HG03139 (cell line): Measurements from ENCODE around the gene PPP2R2C.

Experiments
- ATAC-seq: cut with Tn5 transposase; IDR thresholded peaks from one replicate; pipeline ENCODE4 v1.9.1; 2021; ENCODE audit not compliant: unreplicated experiment

Gene PPP2R2C

DNA sequence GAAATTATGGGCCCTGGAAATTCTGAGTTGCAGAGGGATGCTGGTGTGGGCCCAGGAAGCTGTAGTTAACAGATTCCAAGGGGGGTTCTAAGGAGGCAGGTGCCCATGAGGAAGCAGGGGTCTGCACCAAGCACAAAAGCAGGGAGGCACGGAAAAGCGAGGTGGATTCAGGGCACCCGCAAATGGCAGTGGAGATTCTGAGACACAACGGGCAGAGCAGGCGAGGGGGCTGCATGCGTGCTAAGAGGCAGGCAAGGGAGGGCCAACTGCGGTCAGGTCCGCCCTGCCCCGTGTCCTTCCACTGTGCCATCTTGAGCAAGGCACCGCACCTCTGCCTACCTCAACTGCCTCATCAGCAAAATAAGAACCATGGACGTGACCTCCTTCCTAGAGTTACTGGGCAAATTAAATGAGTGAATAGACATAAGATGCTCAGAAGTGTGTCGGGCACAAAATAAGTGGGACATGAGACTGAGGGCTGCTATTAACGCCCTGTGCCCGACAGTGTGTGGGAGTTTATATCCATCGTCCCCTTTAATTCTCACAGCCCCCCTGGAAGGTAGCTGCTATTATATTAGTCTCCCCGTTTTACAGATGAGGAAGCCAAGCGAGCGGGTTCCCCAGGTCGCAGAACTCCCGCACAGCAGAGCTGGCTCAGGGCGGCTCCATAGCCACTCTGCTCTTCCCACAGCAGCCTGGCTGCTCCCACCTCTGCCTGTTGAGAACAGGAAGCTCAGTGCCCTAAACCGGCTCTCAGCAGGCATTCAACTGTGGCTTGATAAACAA is 67.6 kb downstream of the PPP2R2C start:
- ATAC-seq, result no peak

DNA sequence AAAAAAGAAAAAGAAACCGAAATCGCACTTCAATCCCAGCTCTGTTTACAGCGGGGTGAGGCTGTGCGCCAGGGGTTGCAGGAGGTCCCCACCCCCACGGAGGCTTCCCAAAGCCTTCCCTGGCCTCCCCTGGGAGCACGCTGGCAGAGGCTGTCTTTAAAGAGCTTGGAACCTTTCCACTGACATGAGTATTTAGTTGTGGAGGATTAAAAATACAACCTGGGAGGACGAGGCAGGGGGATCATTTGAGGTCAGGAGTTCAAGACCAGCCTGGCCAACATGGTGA is 69.1 kb downstream of the PPP2R2C start:
- no peak for ATAC-seq

DNA sequence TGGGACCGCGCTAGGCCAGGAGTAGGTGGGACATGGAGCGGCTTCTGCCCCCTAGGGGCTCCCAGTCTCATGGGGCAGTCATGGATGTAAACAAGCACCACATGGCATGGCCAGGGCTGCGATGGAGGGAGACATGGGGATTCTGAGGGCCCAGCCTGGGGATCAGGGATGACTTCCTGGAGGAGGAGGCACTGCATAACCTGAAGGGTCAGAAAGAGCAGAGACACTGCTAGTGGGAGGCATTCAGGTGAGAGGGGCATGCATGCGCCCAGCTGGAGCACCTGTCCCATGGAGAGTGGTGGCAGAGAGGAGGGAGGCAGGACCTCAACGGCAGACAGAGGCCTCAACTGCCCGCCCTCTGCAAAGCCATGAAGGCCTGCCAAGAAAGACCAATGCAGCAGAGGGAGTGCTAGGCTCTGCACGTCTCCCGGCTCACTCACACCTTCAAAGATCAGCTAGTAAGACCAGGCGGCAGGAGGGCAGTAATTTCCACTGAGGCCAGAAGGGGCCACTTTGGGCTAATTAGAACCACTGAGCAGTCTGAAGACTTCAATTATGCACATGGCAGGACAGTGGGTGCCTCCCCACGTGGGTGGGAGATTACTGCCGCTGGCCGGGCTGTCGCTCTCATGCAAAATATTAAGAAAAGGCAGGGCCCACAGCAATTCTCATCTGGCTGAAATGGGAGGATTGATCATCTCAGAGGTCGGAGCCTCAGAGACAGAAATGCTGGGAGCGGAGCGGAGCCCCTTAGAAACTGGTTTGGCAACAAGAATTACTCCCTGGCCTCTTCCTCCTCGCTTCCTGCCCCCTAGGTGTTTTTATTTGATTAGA is 69.6 kb downstream of the PPP2R2C start:
- ATAC-seq, result no peak

DNA sequence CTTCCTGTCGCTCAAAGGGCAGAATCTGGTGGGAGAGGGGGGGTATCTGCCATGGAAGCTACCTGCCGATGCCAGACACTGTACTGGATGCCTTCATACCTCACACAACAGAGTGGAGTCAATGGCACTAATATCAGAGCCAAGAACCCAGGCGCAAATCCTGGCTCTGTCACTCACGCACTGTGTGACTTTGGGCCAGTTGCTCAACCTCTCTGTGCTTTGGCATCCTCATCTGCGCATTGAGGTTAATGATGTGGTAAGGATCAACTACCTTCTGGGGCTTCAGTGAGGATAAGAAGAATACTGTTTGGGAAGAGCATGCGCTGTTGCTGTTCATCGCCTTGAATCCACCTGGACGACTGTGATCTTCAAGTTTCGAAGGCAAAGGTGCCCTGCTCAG is 70.6 kb downstream of the PPP2R2C start:
- no peak for ATAC-seq

DNA sequence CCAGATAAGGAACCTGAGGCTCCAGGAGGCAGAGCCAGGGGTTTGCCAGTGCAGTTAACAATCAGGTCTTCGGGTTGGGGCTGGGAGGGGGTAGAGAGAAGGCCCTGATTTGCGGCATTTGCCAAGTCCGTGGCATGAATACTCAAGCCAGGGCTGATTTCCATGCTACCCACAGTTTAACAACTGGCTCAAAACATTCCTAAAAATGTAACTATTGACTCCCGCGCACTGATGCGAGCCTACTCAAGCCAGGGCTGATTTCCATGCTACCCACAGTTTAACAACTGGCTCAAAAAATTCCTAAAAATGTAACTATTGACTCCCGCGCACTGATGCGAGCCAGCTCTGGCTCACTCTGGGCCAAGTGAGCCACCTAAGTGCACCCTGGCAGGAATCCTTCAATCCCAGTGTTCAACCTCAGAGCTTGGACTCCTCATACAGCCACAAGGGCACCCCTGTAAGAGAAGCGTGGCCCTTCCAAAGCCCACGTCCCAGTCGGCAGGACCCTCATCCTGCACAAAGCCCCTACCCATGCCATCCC is 75.6 kb downstream of the PPP2R2C start:
- no peak for ATAC-seq

DNA sequence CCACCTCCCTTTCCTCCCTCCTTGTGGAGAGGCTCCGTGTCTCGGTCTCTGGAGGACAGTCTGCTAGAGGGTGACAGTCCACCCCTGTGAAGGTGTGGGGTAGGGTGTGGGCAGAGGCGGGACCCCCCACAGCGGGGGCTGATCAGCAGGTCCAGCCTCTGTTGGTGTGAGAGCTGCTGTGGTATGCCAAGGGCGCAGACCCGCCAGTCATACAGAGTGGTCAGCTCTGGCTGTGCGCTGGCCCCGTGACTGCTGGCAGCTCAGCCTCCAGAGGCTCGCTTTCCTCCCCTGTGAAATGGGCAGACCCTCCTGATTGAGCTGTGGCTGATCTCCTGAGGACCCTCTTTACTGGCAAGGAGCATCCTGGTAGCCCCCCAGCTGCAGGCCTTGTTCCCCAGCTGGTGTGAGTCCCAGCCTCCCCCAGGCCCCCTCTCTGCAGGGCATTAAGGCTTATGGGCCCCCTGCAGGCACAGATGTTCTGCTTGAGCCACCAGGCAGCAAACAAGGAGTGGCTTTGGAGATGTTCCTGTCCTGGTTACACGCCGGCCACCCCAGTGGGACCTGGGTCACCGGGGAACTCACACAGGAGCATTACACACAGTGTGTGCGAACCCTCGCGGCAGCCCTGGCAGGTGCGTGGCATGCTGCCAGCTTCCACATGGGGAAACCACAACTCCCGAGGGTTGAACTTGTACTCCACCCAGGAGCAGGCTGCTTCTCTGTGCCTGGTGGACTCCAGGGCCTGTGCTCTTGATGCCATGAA is 76.8 kb downstream of the PPP2R2C start:
- no peak for ATAC-seq

DNA sequence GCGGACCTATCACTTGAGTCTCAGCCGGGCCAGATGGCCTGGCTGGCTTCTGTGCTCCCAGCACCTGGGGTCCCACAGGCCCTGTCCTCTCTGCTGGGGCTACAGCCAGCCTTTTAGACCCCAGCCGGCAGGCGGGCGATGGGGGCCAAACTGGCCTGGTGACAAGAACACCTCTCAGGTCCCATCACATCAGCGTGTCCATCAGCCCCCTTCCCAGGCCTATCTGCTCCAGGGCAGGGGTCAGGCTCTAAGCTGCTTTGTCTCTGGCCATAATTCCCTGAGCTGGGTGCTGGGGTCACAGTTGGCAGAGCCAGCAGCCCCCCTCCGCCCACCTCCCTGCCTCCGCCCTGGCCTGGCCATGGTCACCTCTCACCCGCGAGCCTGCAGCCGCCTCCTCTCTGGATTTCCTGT is 77.7 kb downstream of the PPP2R2C start:
- ATAC-seq, result no peak

DNA sequence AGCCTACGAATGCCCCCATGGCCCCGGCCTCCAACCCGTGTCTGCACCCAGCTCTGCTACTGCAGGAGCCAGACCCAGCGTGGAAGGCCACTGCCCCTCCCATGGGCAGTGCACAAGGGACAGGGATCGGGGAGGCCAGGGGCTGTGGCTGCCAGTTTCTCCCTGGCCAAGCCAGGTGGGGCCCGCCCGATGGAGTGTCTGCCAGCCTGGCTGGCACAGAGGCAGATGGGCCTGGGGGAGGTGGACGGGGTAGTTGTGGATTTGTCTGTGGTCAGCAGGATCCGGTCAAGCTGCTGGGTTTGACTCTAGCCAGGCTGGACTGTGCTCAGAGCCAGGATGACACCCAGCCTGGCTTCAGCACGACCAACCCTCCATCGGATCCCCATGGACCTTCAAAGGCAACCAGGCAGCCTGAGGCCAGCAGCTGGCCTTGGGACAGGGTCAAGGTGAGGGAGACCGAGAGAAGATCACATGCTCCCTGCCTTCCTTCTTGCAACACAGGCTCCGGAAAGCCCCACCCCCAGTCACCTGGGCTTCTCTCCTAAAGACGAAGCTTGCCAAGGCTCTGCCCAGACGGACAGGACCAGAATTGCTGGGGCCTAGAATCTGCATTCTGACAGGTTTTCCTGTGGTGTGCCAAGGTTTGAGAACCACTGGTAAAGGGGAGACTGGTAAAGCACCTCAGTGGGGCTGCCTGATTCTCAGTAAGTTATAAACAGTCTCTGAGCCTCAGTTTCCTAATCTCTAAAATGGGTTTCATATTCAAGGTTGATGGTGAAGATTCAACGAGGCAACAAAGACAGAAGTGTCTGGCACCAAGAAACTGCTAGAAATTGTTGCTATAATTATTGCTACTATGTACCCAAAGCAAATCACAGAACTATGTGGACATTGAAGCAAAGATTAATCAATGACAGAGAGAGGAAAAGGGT is 78.6 kb downstream of the PPP2R2C start:
- ATAC-seq, result no peak

DNA sequence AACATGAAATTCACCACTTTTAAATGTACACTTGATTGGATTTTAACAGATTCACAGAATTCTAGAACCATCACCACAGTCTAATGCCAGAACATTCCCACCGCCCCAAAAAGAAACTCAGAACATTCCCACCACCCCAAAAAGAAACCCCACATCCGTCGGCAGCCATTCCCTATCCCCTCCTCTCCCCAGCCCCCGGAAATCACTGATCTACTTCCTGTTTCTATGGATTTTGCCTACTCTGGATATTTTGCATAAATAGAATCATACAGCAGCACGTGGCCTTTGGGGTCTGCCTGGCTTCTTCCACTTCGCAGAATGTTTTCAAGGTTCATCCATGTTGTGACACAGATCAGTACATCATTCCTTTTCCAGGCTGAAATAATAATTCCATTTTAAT is 79.3 kb downstream of the PPP2R2C start:
- no peak for ATAC-seq

DNA sequence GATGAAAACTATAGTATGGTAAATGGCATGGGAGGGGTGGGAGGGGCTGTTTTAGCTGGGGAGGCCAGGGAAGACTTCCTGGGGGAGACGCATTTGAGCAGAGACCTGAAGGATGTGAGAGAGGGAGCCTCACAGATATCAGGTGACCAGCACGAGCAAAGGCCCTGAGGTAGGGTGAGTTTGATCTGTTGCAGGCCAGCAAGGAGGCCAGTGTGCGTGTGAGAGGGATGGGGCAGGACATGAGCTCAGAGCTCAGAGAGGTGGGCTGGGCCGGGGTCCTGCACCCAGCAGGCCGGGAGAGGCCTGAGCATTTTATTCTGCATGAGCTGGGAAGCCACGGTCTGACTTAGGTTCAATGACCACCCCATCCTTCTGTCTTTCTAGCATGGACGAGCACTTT is 80.0 kb downstream of the PPP2R2C start:
- no peak for ATAC-seq

DNA sequence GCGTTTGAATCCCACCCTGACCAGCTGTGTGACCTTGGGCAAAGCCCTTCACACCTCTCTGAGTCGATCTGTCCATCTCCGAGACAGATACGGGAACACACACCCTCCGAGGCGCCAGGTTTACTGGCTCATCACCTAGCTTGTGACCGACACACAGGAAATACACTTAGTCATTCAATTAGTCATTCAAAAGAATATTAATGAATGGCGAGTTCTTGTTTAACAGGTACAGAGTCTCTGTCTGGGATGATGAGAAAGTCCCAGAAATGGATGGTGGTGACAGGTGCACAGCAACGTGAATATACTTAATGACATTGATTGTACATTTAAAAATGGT is 80.6 kb downstream of the PPP2R2C start:
- ATAC-seq, result no peak

DNA sequence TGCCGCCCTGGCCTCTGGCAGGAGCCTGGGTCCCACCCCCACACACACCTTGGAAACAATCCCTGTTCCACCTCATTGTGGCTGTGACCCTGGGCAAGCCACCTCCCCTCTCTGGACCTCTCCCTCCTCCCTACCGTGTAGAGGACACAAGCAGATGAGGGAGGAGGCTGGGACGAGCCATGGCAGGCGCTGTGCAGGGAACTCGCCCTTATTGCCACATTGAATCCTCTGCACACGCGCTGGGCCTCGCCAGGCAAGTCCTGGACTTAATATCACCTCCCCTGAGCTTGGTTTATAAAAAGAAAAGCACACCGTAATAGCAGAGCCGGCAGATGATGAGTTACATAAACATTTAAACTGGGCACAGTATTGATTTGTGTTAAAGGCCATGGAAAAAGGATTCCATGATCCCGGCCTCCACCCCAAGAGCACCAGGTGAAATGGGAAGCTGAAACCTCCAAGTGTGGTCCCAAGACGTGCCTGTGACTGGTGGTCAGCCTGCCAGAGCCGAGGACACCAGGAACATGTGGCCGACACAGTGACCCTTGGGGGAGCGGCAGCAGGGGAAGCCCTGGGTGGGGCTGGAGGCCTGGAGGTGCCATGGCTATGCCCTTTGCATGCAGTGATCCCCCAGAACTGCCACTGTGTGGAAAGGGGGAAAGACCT is 81.1 kb downstream of the PPP2R2C start:
- no peak for ATAC-seq

DNA sequence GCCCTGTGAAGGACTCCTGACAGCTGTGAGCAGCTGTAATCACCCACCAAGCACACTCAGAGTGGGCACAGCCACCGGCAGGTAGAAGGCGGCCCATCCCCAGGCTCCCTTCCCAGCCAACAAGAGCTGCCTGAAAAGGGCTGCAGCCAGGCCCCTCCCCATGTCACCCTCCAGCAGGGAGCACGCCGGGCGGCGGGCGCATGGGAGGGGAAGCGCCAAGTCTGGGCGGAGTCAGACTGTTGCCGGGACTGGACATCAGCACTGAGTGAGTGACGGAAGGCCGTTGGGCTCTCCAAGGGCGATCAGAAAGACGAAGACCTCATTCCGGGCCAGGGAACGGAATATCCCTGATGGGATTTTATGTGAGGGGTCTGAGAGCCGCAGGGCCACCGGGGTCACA is 82.1 kb downstream of the PPP2R2C start:
- no peak for ATAC-seq

DNA sequence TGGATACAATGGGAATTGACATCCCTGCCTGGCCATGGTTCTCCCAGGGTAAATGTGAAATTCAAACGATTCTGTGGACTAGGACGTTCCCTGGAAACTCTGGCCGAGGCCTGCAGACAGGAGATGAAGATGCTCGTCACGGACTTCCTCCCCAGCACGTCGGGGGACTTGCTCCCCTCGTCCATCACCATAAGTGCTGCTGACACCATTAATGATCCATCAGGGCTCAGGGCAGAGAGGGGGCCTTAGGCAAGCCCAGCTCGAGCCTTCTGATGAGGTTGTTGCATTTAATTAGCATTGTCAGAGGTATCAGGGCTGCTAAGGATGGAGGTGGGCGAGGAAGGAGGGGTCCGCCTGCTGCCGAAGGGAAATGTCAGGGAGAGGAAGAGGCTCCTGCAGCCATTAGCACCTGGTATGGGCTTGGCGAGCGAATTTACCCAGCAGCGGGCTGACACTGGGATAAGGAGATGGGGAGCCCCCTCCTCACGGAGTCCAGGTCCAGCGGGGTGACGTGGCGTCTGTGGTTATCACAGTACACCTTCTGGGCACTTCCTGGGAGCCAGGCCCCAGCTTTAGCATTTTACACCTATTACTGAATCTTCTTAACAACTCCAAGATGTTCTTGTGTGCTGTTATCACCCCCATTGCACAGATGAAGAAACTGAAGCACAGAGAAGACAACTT is 83.1 kb downstream of the PPP2R2C start:
- no peak for ATAC-seq

DNA sequence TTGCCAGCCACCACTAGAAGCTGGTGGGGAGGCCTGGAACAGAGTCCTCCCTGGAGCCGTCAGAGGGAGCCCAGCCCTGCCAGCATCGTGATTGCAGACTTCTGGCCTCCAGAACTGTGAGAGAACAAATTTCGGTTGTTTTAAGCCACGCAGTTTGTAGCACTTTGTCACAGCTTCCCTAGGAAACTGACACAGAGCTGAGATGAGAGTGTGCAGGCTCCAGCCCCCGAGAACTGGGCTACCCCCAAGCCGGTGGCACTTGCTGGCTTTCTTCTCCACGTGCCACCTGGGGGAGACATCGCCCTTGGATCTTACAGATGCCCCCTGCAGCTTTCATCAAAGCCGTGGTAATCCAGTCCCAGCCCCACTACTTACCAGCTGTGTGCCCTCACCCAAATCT is 83.7 kb downstream of the PPP2R2C start:
- ATAC-seq, result no peak

DNA sequence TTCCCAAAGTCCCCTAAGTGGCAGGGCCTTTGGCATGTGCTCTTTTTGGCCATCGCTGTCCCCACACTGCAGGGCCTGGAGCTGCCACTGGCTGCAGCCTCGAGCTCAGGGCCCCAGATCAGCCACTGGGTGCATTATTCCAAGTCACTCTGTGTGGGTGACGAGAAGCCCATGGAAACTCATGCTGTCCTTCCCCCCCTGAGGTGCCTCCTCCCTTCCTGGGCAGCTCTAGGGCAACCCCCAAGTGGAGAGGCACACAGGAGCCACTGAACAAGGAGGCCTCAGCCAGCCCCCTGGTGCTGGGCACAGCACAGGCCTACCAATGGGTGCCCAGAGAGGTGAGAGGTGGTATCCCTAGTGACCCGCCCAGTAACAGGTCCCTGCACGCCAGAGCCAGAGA is 84.5 kb downstream of the PPP2R2C start:
- no peak for ATAC-seq

DNA sequence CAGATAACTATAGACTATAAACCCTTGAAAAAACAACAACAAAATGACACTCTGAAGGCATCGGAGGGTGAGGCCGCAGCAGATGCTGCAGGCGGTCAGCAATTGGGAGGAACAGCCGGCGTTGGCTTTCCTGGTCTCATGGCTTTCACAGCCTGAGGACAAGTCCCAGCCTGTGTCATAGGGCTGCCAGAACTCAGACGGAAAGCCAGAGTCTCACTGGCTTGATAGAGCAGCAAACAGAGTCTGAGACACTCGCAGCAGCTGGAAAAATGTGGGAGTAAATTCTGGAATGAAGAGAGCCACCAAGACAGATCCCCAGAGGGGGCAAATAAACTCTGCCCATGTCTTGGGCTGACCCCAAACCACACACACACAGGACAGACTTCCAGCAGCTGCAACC is 86.3 kb downstream of the PPP2R2C start:
- no peak for ATAC-seq

DNA sequence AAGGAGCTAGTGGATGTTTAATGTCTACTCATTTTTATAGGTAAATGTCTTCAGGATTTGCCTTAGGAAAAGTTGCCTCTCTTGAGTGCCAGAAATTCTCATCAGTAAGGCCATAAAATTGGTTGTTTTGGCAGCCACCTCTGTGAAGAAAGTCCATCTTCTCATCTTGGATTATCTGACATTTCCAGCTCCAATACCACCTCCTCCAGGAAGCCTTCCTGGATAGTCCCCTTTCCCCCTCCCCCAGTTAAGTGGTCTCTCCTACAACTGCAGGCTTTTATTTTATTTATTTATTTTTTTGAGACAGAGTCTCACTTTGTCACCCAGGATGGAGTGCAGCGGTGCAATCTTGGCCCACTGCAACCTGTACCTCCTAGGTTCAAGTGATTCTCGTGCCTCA is 87.1 kb downstream of the PPP2R2C start:
- no peak for ATAC-seq

DNA sequence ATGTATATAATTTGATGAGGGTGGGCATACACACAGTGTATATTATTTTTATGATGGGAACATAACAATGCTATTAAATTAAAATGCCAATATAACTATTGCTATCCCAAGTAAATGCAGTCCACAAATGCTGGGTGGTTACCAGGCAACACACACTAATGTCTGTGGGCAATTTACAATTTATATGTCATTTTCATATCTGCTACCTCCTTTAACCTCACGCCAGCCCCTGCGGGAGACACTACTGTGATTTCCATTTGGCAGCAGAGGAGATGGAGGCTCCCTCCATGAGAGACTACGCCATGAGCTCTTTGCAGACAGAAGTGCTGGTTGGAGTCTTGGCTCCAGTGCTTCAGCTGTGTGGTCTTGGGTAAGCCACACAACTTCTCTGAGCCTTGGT is 87.9 kb downstream of the PPP2R2C start:
- no peak for ATAC-seq

DNA sequence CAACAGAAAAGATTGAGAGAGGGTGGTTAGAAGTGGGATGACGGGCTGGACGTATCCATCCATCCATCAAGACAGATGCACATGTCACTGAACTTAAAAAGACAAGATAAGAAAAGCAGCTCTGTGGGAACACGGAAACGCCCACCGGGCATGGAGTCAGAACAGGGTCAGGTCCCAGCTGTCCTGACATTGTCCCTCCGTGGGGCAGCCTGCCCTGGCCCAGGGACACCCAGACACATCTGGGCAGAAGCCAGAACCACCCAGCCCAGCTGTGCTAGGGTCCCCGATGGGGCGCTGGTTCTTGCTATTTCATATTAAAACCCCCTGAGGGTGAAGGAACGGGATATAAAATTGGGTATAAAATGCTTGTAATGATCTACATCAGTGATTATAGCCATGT is 88.5 kb downstream of the PPP2R2C start:
- no peak for ATAC-seq
